Loucy (cell line): Measurements from ENCODE around the gene FSTL4.

Source experiments
- H2AFZ ChIP-seq: fragments of 200-600 bp; sonication (generic); 2 replicates; pipeline ENCODE4 v1.6.0; 2016; ENCODE audit warnings: antibody characterized with exemption, mild to moderate bottlenecking, low read length, moderate library complexity
- H3F3A ChIP-seq: fragments of 200-600 bp; 2 replicates; pipeline ENCODE4 v1.6.0; 2016; ENCODE audit warnings: antibody characterized with exemption, low read depth, mild to moderate bottlenecking
- H3K27me3 ChIP-seq: fragments of 200-600 bp; sonication (generic); 2 replicates; pipeline ENCODE4 v1.6.1; 2014; ENCODE audit warnings: low read length, mild to moderate bottlenecking; ENCODE audit not compliant: insufficient read depth, poor library complexity, severe bottlenecking
- H3K36me3 ChIP-seq: fragments of 200-600 bp; sonication (generic); 2 replicates; pipeline ENCODE4 v1.6.1; 2016; ENCODE audit warnings: low read length; ENCODE audit not compliant: insufficient read depth
- H3K4me1 ChIP-seq: fragments of 200-600 bp; sonication (generic); 2 replicates; pipeline ENCODE4 v1.5.1; 2014; ENCODE audit warnings: low read length, mild to moderate bottlenecking; ENCODE audit not compliant: insufficient read depth, poor library complexity, severe bottlenecking
- H3K4me2 ChIP-seq: fragments of 200-600 bp; sonication (generic); 2 replicates; pipeline ENCODE4 v1.6.0; 2014; ENCODE audit warnings: antibody characterized with exemption, low read length, low read depth, mild to moderate bottlenecking; ENCODE audit not compliant: poor library complexity, severe bottlenecking
- H3K4me3 ChIP-seq: fragments of 200-600 bp; sonication (generic); 2 replicates; pipeline ENCODE4 v1.5.1; 2014; ENCODE audit warnings: low read length, mild to moderate bottlenecking, mixed read lengths; ENCODE audit not compliant: poor library complexity, severe bottlenecking
- H3K79me2 ChIP-seq: fragments of 200-600 bp; sonication (generic); 2 replicates; pipeline ENCODE4 v1.6.1; 2014; ENCODE audit warnings: low read length; ENCODE audit not compliant: insufficient read depth
- H3K9ac ChIP-seq: fragments of 200-600 bp; sonication (generic); 2 replicates; pipeline ENCODE4 v1.6.0; 2014; ENCODE audit warnings: mild to moderate bottlenecking, low read depth, low read length, moderate library complexity; ENCODE audit not compliant: poor library complexity, severe bottlenecking
- H3K9me2 ChIP-seq: fragments of 200-600 bp; sonication (generic); replicated peaks from 2 replicates; pipeline ENCODE4 v1.6.1; 2016; ENCODE audit warnings: low read depth, low read length, mixed read lengths
- H3K9me3 ChIP-seq: fragments of 200-600 bp; sonication (generic); 2 replicates; pipeline ENCODE4 v1.6.1; 2014; ENCODE audit warnings: mild to moderate bottlenecking, antibody characterized with exemption, low read length, low read depth; ENCODE audit not compliant: insufficient read depth
- H4K20me1 ChIP-seq: fragments of 200-600 bp; sonication (generic); 2 replicates; pipeline ENCODE4 v1.6.0; 2014; ENCODE audit warnings: antibody characterized with exemption, low read length, mild to moderate bottlenecking; ENCODE audit not compliant: insufficient read depth, poor library complexity, severe bottlenecking
- CTCF ChIP-seq: fragments of 200-600 bp; sonication (generic); conservative IDR thresholded peaks from 2 replicates; pipeline ENCODE4 v1.5.1; 2014; ENCODE audit warnings: mild to moderate bottlenecking, antibody characterized with exemption, low read length
- EZH2phosphoT487 ChIP-seq: fragments of 200-600 bp; IDR thresholded peaks from 2 replicates; pipeline ENCODE4 v1.6.1; 2018; ENCODE audit warnings: antibody characterized with exemption, mild to moderate bottlenecking, moderate library complexity, borderline replicate concordance

The FSTL4 gene

GRCh38 chr5:133612249-133612860 lies at the start of gene FSTL4:
TSS of gene FSTL4 (minus strand) at chr5:133612541.
- Histone ChIP-seq H3F3A (no peaks in the 10 kb centered on the region), H2AFZ (no peak within 1 kb of the TSS), H3K79me2 (no peaks in the 10 kb centered on the region), H3K27me3 (no peaks in the 10 kb centered on the region), H3K36me3 (no peaks in the 10 kb centered on the region), H3K4me1 (no peaks in the 10 kb centered on the region), H3K4me2 (no peak within 1 kb of the TSS), H3K4me3 (no peak within 1 kb of the TSS), H3K9me2 (no peaks in the 10 kb centered on the region), H3K9ac (no peak within 1 kb of the TSS), H3K9me3 (no peaks in the 10 kb centered on the region), H4K20me1 (no peaks in the 10 kb centered on the region)
- no peak for TF ChIP-seq EZH2phosphoT487
- no peak for TF ChIP-seq CTCF

GRCh38 chr5:133661389-133661788 lies 49.0 kb upstream of the FSTL4 start:
- Histone ChIP-seq H3K36me3 (no peaks in the 10 kb centered on the region), H3F3A (no peaks in the 10 kb centered on the region), H4K20me1 (no peaks in the 10 kb centered on the region), H3K9me3 (no peaks in the 10 kb centered on the region), H3K27me3 (no peaks in the 10 kb centered on the region), H3K79me2 (no peaks in the 10 kb centered on the region), H2AFZ (no peak overlapping the region), H3K4me3 (no peak overlapping the region), H3K4me2 (no peak overlapping the region), H3K4me1 (no peaks in the 10 kb centered on the region), H3K9me2 (no peaks in the 10 kb centered on the region), H3K9ac (no peak overlapping the region)
- TF ChIP-seq CTCF (no peak), EZH2phosphoT487 (no peak)

- Histone ChIP-seq H3K4me3 (no peak overlapping the region), H3K9me2 (no peaks in the 10 kb centered on the region), H3K4me1 (no peaks in the 10 kb centered on the region), H3K27me3 (no peaks in the 10 kb centered on the region), H3K79me2 (no peaks in the 10 kb centered on the region), H4K20me1 (no peaks in the 10 kb centered on the region), H3K36me3 (no peaks in the 10 kb centered on the region), H3F3A (no peaks in the 10 kb centered on the region), H2AFZ (no peak overlapping the region), H3K4me2 (no peak overlapping the region), H3K9me3 (no peaks in the 10 kb centered on the region), H3K9ac (no peak overlapping the region)
- TF ChIP-seq EZH2phosphoT487 (no peak), CTCF (no peak)
Observed at GRCh38 chr5:133658327-133658726, 46.0 kb upstream of the FSTL4 start.
